Chondrocyte (in vitro differentiated cells): ENCODE data around the gene TMPRSS9. TPM values are rescaled to one million over a fixed set of nuclear protein-coding genes. Genes with fewer than 3 reads are reported as not detected.
A peak's percentile ranks its signal among the peaks of the same experiment; 100 is the strongest.

ENCODE experiments used
- DNase-seq: peaks from one replicate; pipeline ENCODE4 v3.0.0; 2021; ENCODE audit warnings: mixed read lengths, low spot score
- H3K27ac Mint-ChIP-seq: one replicate; pipeline ENCODE4 v1.8.0; 2021; ENCODE audit warnings: mild to moderate bottlenecking, moderate library complexity, mixed read lengths; ENCODE audit not compliant: unreplicated experiment
- H3K27me3 Mint-ChIP-seq: 2 replicates; pipeline ENCODE4 v1.8.0; 2021; ENCODE audit warnings: low read depth, mixed read lengths
- H3K36me3 Mint-ChIP-seq: 2 replicates; pipeline ENCODE4 v1.8.0; 2021; ENCODE audit warnings: low read depth, mixed read lengths
- H3K4me1 Mint-ChIP-seq: 2 replicates; pipeline ENCODE4 v1.8.0; 2021; ENCODE audit warnings: low read depth, mild to moderate bottlenecking, mixed read lengths
- H3K4me3 Mint-ChIP-seq: one replicate; pipeline ENCODE4 v1.8.0; 2021; ENCODE audit warnings: mild to moderate bottlenecking, moderate library complexity, mixed read lengths; ENCODE audit not compliant: unreplicated experiment
- H3K9me3 Mint-ChIP-seq: 2 replicates; pipeline ENCODE4 v1.8.0; 2021; ENCODE audit warnings: low read depth, mixed read lengths
- CTCF ChIP-seq: fragments of 200-600 bp; sonication (generic); IDR thresholded peaks from 2 replicates; pipeline ENCODE4 v1.5.0; 2021; ENCODE audit warnings: antibody characterized with exemption, mild to moderate bottlenecking, moderate library complexity
- total RNA-seq: library from RNA; stranded (reverse); gene quantifications from 3 replicates; pipeline ENCODE4 v1.2.1, GENCODE V29; 2021

TMPRSS9 gene
- total RNA-seq, 1 donor from 2014 or later, result 0.15 TPM

- peak within 1 kb of the TSS; percentile 92 for H3K4me3 Mint-ChIP-seq
- no peaks in the 10 kb centered on the region for H3K27me3 Mint-ChIP-seq
- H3K36me3 Mint-ChIP-seq, result peaks cover 2% of the 10 kb centered on the region
- peaks cover 17% of the 10 kb centered on the region for H3K4me1 Mint-ChIP-seq
- no peak for DNase-seq
- no peaks in the 10 kb centered on the region for H3K9me3 Mint-ChIP-seq
- peak within 1 kb of the TSS; percentile 98 for H3K27ac Mint-ChIP-seq
- TF ChIP-seq CTCF, result no peak
Measured at GRCh38 chr19:2427429-2428320, 67.6 kb downstream of the TMPRSS9 start, which contains the start of gene TIMM13. TIMM13 (minus strand) TSS chr19:2427586; CDS start chr19:2427533, 53 bp downstream.

GRCh38 chr19:2428321-2428690 is 68.2 kb downstream of the TMPRSS9 start:
- Mint-ChIP-seq H3K36me3 (peaks cover 2% of the 10 kb centered on the region), H3K4me3 (peak overlapping the region; percentile 92), H3K27ac (peak overlapping the region; percentile 98), H3K27me3 (no peaks in the 10 kb centered on the region), H3K9me3 (no peaks in the 10 kb centered on the region), H3K4me1 (peaks cover 17% of the 10 kb centered on the region)
- no peak for DNase-seq
- TF ChIP-seq CTCF, result no peak

GRCh38 chr19:2428756-2429711 is 69.0 kb downstream of the TMPRSS9 start:
- Mint-ChIP-seq H3K36me3 (peaks cover 2% of the 10 kb centered on the region), H3K9me3 (no peaks in the 10 kb centered on the region), H3K4me3 (no peak overlapping the region), H3K27me3 (no peaks in the 10 kb centered on the region), H3K4me1 (peaks cover 17% of the 10 kb centered on the region), H3K27ac (peak overlapping the region; percentile 45)
- DNase-seq, result no peak
- TF ChIP-seq CTCF, result no peak

GRCh38 chr19:2429917-2430535 is 70.0 kb downstream of the TMPRSS9 start:
- Mint-ChIP-seq H3K27me3 (no peaks in the 10 kb centered on the region), H3K27ac (no peak overlapping the region), H3K4me1 (peaks cover 17% of the 10 kb centered on the region), H3K9me3 (no peaks in the 10 kb centered on the region), H3K4me3 (no peak overlapping the region), H3K36me3 (peaks cover 2% of the 10 kb centered on the region)
- no peak for DNase-seq
- no peak for TF ChIP-seq CTCF
